Esophagus squamous epithelium (tissue), 5 donors: Measurements from ENCODE around the gene MTRR. TPM values are rescaled to one million over a fixed set of nuclear protein-coding genes. Genes with fewer than 3 reads are reported as not detected.

Experiments
- DNase-seq: peaks from one replicate; lab custom pipeline; 2025; lab: John Stamatoyannopoulos, UW
- H3K27ac ChIP-seq, 4 donors: fragments of 200-600 bp; sonication (generic); one replicate each; pipeline ENCODE4 v1.5.1; 2016 to 2019; ENCODE audit warnings: mild to moderate bottlenecking in 1 of 4
- H3K27me3 ChIP-seq, 4 donors: fragments of 200-600 bp; sonication (generic); 1 replicate in 3 of 4; 2 replicates in 1 of 4; pipeline versions ENCODE4 v1.5.1 to v1.6.0; 2017 to 2021; ENCODE audit warnings: antibody characterized with exemption in 1 of 4
- H3K36me3 ChIP-seq, 3 donors: fragments of 200-600 bp; sonication (generic); one replicate each; pipeline ENCODE4 v1.5.1; 2016 to 2019
- H3K4me1 ChIP-seq, 3 donors: fragments of 200-600 bp; sonication (generic); one replicate each; pipeline ENCODE4 v1.5.1; 2017 to 2019
- H3K4me3 ChIP-seq, 4 donors: fragments of 200-600 bp; sonication (generic); 1 replicate in 3 of 4; 2 replicates in 1 of 4; pipeline ENCODE4 v1.5.1; 2016 to 2019; ENCODE audit warnings: mild to moderate bottlenecking in 2 of 4, moderate library complexity in 1 of 4
- H3K9me3 ChIP-seq, 3 donors: fragments of 200-600 bp; sonication (generic); one replicate each; pipeline ENCODE4 v1.5.1; 2016 to 2019
- POLR2A ChIP-seq, 4 donors: fragments of 450-650 bp; IDR thresholded peaks; one replicate each; pipeline ENCODE4 v1.6.1; 2017; ENCODE audit warnings: antibody characterized with exemption in 4 of 4, mild to moderate bottlenecking in 4 of 4, moderate library complexity in 3 of 4
- WGBS, 2 donors: methylation state at CpG; one replicate each; pipeline ENCODE4 v1.1.5; 2018; 5-methylcytosine and 5-hydroxymethylcytosine counted together
- intact Hi-C: fragments of 100-400 bp; cut with DNase I; formaldehyde crosslinking; loops from one replicate; pipeline ENCODE4 v1.15.0; 2022
- total RNA-seq, 4 donors: library from RNA; depleted of rRNA; stranded (reverse); fragments of >200 nt; gene quantifications; one replicate each; pipeline ENCODE4 v1.1.0, GENCODE V29; 2016
- TF ChIP-seq, protein P1 (sequence below), 6 experiments: fragments of 450-650 bp in 4 of 6; fragments of 200-600 bp in 2 of 6; sonication (generic) in 2 of 6; IDR thresholded peaks; one replicate each; pipeline ENCODE4 v1.5.1; 2016 to 2019; ENCODE audit warnings: antibody characterized with exemption in 6 of 6, mild to moderate bottlenecking in 4 of 6, moderate library complexity in 4 of 6
- donor health status: DM: yes; HTN: yes; CAD: no.

MTRR gene
- total RNA-seq, 4 donors from 2014 or later = 12.7 to 33.2 (median 21.0) TPM

DNA sequence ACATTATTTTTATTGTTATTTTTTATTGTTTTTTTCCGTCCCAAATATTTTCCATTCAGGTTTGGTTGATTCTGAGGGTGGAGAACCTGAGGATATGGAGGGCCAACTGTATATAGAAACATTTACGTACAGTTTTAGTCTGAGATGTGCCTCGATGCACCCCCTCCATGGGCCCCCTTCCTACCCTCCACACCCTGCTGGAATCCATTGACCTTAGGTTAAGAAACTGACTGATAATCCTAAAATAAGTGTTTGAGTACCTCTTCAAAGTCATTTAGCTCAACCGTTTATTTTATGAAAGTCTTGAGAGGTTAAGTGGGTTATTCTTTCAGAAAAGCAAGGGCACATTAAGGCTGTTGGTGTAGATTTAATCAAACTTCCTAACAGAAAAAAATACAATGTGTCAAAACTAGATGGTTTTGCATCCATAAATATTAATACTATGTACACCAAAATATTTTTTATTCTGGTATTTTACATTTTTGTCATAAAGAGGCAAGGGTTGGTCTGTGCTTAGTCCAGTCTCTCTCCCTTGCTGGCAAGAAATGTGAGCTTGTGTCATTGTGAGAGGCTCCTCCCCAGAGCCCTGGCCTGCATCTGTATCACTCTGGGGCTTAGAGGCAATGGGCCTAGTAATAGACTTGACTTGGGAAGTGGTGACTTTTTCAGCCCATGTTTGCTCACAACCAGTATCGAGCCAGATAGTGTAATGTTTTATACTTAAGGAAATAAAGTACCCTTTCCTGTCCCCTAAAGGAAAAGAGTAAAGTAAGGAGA is 15.7 kb downstream of the MTRR start:
- H3K9me3 ChIP-seq = no peaks in the 10 kb centered on the region
- intact Hi-C loops = no loop called here
- WGBS, 2 donors = 79 to 81% methylated on average over 5 of the region's 5 CpGs
- peaks cover 0 to 4% (median 0%) of the 10 kb centered on the region in 3 donors for H3K4me1 ChIP-seq
- TF ChIP-seq POLR2A (IDR thresholded peaks at IDR 0.05) = no peak
- TF ChIP-seq, protein P1, sequence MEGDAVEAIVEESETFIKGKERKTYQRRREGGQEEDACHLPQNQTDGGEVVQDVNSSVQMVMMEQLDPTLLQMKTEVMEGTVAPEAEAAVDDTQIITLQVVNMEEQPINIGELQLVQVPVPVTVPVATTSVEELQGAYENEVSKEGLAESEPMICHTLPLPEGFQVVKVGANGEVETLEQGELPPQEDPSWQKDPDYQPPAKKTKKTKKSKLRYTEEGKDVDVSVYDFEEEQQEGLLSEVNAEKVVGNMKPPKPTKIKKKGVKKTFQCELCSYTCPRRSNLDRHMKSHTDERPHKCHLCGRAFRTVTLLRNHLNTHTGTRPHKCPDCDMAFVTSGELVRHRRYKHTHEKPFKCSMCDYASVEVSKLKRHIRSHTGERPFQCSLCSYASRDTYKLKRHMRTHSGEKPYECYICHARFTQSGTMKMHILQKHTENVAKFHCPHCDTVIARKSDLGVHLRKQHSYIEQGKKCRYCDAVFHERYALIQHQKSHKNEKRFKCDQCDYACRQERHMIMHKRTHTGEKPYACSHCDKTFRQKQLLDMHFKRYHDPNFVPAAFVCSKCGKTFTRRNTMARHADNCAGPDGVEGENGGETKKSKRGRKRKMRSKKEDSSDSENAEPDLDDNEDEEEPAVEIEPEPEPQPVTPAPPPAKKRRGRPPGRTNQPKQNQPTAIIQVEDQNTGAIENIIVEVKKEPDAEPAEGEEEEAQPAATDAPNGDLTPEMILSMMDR (IDR thresholded peaks at IDR 0.05) = no peak
- H3K27me3 ChIP-seq = no peaks in the 10 kb centered on the region
- H3K4me3 ChIP-seq = no peak overlapping the region
- no peak for DNase-seq
- no peak overlapping the region for H3K27ac ChIP-seq
- H3K36me3 ChIP-seq = peaks cover 6 to 89% (median 7%) of the 10 kb centered on the region in 3 donors

DNA sequence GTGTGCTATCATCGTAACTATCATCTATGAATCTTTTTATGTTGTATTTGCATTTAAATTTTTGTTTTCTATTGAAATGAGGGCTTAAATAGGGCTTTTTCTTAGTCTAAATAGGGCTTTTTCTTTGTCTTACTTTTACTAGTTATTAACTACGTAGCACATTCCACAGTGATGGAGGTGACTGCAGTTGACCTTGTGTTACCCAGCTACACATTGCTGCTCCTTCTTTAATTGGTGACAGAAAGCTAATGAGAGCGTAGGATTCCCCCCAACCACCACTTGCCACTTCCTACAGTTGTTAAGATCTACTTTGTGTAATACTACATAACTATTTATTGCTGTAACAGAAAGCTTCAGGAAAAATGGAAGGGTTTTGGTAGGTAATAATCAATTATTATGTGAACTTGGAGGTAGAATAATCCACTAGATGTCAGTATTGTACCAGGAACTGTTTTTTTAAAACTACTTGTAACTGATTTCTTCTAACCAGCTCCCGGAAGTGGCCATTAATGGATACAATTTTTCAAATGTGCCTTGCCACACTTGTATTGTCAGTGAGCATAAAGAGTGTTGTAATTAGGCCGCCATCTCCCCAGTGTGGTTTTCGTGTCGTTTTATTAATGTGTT is 18.0 kb downstream of the MTRR start:
- Histone ChIP-seq H3K4me3 (no peak overlapping the region), H3K4me1 (peaks cover 0 to 4% (median 0%) of the 10 kb centered on the region in 3 donors), H3K36me3 (peaks cover 0 to 89% (median 9%) of the 10 kb centered on the region in 3 donors), H3K27ac (no peak overlapping the region), H3K27me3 (no peaks in the 10 kb centered on the region), H3K9me3 (no peaks in the 10 kb centered on the region)
- intact Hi-C loops = no loop called here
- WGBS, 2 donors = 51 to 55% methylated on average over 7 of the region's 7 CpGs
- TF ChIP-seq, protein P1 (IDR thresholded peaks at IDR 0.05) = peak; percentile 20 to 57 (median 42)
- TF ChIP-seq POLR2A (IDR thresholded peaks at IDR 0.05) = no peak
- no peak for DNase-seq

DNA sequence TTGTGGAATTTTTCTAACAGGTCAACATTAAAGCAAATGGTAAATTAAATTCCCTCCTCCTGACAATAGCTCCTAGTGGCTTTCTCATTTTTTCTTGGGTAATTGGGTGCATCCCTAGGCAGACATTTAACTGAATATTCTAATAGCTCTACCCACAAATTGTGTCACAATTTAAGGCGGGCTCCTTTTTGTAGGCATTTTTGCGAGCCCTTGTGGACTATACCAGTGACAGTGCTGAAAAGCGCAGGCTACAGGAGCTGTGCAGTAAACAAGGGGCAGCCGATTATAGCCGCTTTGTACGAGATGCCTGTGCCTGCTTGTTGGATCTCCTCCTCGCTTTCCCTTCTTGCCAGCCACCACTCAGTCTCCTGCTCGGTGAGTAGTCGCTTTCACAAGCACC is 20.0 kb downstream of the MTRR start:
- H3K36me3 ChIP-seq = peaks cover 0 to 89% (median 15%) of the 10 kb centered on the region in 3 donors
- intact Hi-C loops = no loop called here
- 89% methylated on average over 9 of the region's 9 CpGs for WGBS, 2 donors

GRCh38 chr5:7894439-7894838 is 25.5 kb downstream of the MTRR start:
- TF ChIP-seq POLR2A (IDR thresholded peaks at IDR 0.05) = no peak
- TF ChIP-seq, protein P1 (IDR thresholded peaks at IDR 0.05) = no peak
- peaks cover 0 to 100% (median 38%) of the 10 kb centered on the region in 3 donors for H3K36me3 ChIP-seq
- WGBS, 2 donors = 78 to 80% methylated on average over 5 of the region's 5 CpGs
- H3K4me1 ChIP-seq = no peaks in the 10 kb centered on the region
- no peaks in the 10 kb centered on the region for H3K27me3 ChIP-seq
- no peak overlapping the region for H3K4me3 ChIP-seq
- no peak for DNase-seq
- intact Hi-C loops = no loop called here
- H3K9me3 ChIP-seq = no peaks in the 10 kb centered on the region
- no peak overlapping the region for H3K27ac ChIP-seq

More for the DNA sequence above, 20.0 kb downstream of the MTRR start:
- TF ChIP-seq, protein P1 (IDR thresholded peaks at IDR 0.05) = no peak
- no peak for TF ChIP-seq POLR2A (IDR thresholded peaks at IDR 0.05)
- Histone ChIP-seq H3K27ac (no peak overlapping the region), H3K4me1 (peaks cover 0 to 4% (median 0%) of the 10 kb centered on the region in 3 donors), H3K27me3 (no peaks in the 10 kb centered on the region), H3K4me3 (no peak overlapping the region), H3K9me3 (no peaks in the 10 kb centered on the region)
- DNase-seq = no peak

GRCh38 chr5:7894860-7895259 is 25.9 kb downstream of the MTRR start:
- intact Hi-C loops = no loop called here
- DNase-seq = no peak
- Histone ChIP-seq H3K27me3 (no peaks in the 10 kb centered on the region), H3K36me3 (peaks cover 0 to 100% (median 40%) of the 10 kb centered on the region in 3 donors), H3K4me1 (no peaks in the 10 kb centered on the region), H3K9me3 (no peaks in the 10 kb centered on the region), H3K4me3 (no peak overlapping the region), H3K27ac (no peak overlapping the region)
- WGBS, 2 donors = 72 to 73% methylated on average over 2 of the region's 2 CpGs
- TF ChIP-seq, protein P1 (IDR thresholded peaks at IDR 0.05) = no peak
- no peak for TF ChIP-seq POLR2A (IDR thresholded peaks at IDR 0.05)
